Esophagus muscularis mucosa (tissue), 4 donors: Measurements from ENCODE around the gene EXOC6B. TPM values are rescaled to one million over a fixed set of nuclear protein-coding genes. Genes with fewer than 3 reads are reported as not detected.

Experiments
- DNase-seq: peaks from one replicate; pipeline ENCODE4 v3.0.0-alpha.2; 2017; ENCODE audit errors: extremely low spot score
- H3K27ac ChIP-seq, 4 donors: fragments of 200-600 bp; sonication (generic); replicated peaks in 1 of 4; 1 replicate in 3 of 4; 2 replicates in 1 of 4; pipeline ENCODE4 v1.5.1; 2016 to 2019; ENCODE audit warnings: mild to moderate bottlenecking in 1 of 4
- H3K27me3 ChIP-seq, 4 donors: fragments of 200-600 bp; sonication (generic); one replicate each; pipeline versions ENCODE4 v1.5.1 to v1.6.0; 2016 to 2019
- H3K36me3 ChIP-seq, 4 donors: fragments of 200-600 bp; sonication (generic); one replicate each; pipeline ENCODE4 v1.5.1; 2016 to 2019
- H3K4me1 ChIP-seq, 4 donors: fragments of 200-600 bp; sonication (generic); one replicate each; pipeline ENCODE4 v1.5.1; 2016 to 2019
- H3K4me3 ChIP-seq, 4 donors: fragments of 200-600 bp; sonication (generic); 1 replicate in 2 of 4; 2 replicates in 2 of 4; pipeline ENCODE4 v1.5.1; 2016 to 2019; ENCODE audit warnings: mild to moderate bottlenecking in 4 of 4, moderate library complexity in 1 of 4
- H3K9me3 ChIP-seq, 4 donors: fragments of 200-600 bp; sonication (generic); 1 replicate in 3 of 4; 2 replicates in 1 of 4; pipeline ENCODE4 v1.5.1; 2016 to 2019
- CTCF ChIP-seq, 3 experiments: fragments of 200-600 bp in 2 of 3; fragments of 450-650 bp in 1 of 3; sonication (generic) in 2 of 3; IDR thresholded peaks; one replicate each; pipeline ENCODE4 v1.5.1; 2017 to 2019; ENCODE audit warnings: antibody characterized with exemption in 3 of 3, mild to moderate bottlenecking in 2 of 3, moderate library complexity in 1 of 3
- EP300 ChIP-seq: sonication (generic); formaldehyde crosslinking; IDR thresholded peaks from one replicate; pipeline ENCODE4 v1.6.1; 2017; ENCODE audit warnings: antibody characterized with exemption
- POLR2A ChIP-seq: fragments of 450-650 bp; IDR thresholded peaks from one replicate; pipeline ENCODE4 v1.6.1; 2017; ENCODE audit warnings: antibody characterized with exemption, moderate library complexity, mild to moderate bottlenecking, low read depth
- POLR2AphosphoS5 ChIP-seq, 2 donors: sonication (generic); formaldehyde crosslinking; IDR thresholded peaks; one replicate each; pipeline ENCODE4 v1.6.1; 2017; ENCODE audit warnings: antibody characterized with exemption in 2 of 2
- WGBS: methylation state at CpG from one replicate; pipeline ENCODE4 v1.1.5; 2018; 5-methylcytosine and 5-hydroxymethylcytosine counted together
- intact Hi-C: fragments of 100-400 bp; cut with DNase I; formaldehyde crosslinking; loops from one replicate; pipeline ENCODE4 v1.15.1; 2023
- small RNA-seq, 3 donors: library from RNA; depleted of rRNA; stranded (forward); fragments of <200 nt; gene quantifications; one replicate each; pipeline ENCODE3, GENCODE V24; 2016
- total RNA-seq, 4 donors: library from RNA; depleted of rRNA; stranded (reverse); fragments of >200 nt; gene quantifications; one replicate each; pipeline versions ENCODE4 v1.1.0 to v1.2.1, GENCODE V29; 2016

EXOC6B gene
- total RNA-seq, 4 donors from 2014 or later: 24.5 to 45.9 (median 37.4) TPM

- DNase-seq: no peak
- intact Hi-C loops: no loop called here
Observed at GRCh38 chr2:72126186-72127100, 699.4 kb downstream of the EXOC6B start.

More at GRCh38 chr2:72126186-72127100, 699.4 kb downstream of the EXOC6B start:
- Histone ChIP-seq H3K27ac (no peak overlapping the region), H3K27me3 (peaks cover 0 to 19% (median 0%) of the 10 kb centered on the region in 4 donors), H3K4me1 (no peaks in the 10 kb centered on the region), H3K36me3 (no peaks in the 10 kb centered on the region), H3K9me3 (no peaks in the 10 kb centered on the region), H3K4me3 (no peak overlapping the region)
- 92% methylated on average over 4 of the region's 10 CpGs for WGBS
- TF ChIP-seq POLR2AphosphoS5 (IDR thresholded peaks at IDR 0.05) (no peak), EP300 (no peak), POLR2A (no peak), CTCF (IDR thresholded peaks at IDR 0.05) (no peak)

Small RNA genes within 50 kb of the gene (small RNA-seq; reads per million reads assigned to genes)
- gene RF00592: 0 reads per million in 3 donors
- 0 reads per million in 3 donors for gene RNU2-39P

Other genes with a start within 250 kb of the EXOC6B start
- 10 to 100 TPM; 30.3 to 57.0 (median 50.3) TPM for gene SPR, start 61.4 kb upstream of the EXOC6B start, total RNA-seq
- not detected for gene EMX1, start 91.5 kb upstream of the EXOC6B start, total RNA-seq
- gene SFXN5, start 245.7 kb upstream of the EXOC6B start, total RNA-seq: 10 to 100 TPM in 1 of 4 donors, 1 to 10 TPM in 3; 5.8 to 10.0 (median 6.8) TPM